B cell (primary cell): Measurements from ENCODE around the gene TRMT112. TPM values are rescaled to one million over a fixed set of nuclear protein-coding genes. Genes with fewer than 3 reads are reported as not detected.
A peak's percentile ranks its signal among the peaks of the same experiment; 100 is the strongest.

Experiments
- ATAC-seq: fragments of 200-7000 bp; cut with Tn5 transposase; one replicate; pipeline ENCODE4 v1.10.0; 2021; ENCODE audit warnings: low read depth, mild to moderate bottlenecking, moderate number of reproducible peaks, moderate library complexity
- CTCF ChIA-PET: fragments of 350-600 bp; sonication (Branson Sonifier 250); formaldehyde crosslinking; loops from one replicate; lab custom pipeline; 2021; ENCODE audit warnings: antibody characterized with exemption, inconsistent platforms; lab: Charles Lee
- POLR2A ChIA-PET: fragments of 350-600 bp; sonication (Branson Sonifier 250); formaldehyde crosslinking; loops from one replicate; lab custom pipeline; 2021; ENCODE audit warnings: antibody characterized with exemption; lab: Charles Lee
- DNase-seq: peaks from one replicate; pipeline ENCODE4 v3.0.0; 2013
- H2AFZ ChIP-seq: 2 replicates; pipeline ENCODE4 v1.6.1; 2012; ENCODE audit warnings: mild to moderate bottlenecking, low read depth, low read length; ENCODE audit not compliant: insufficient read depth, poor library complexity, severe bottlenecking
- H3K27ac ChIP-seq, 2 donors: 1 replicate in 1 of 2; 2 replicates in 1 of 2; pipeline ENCODE4 v1.5.1; 2012 to 2013; ENCODE audit warnings: low read length in 2 of 2, mild to moderate bottlenecking in 2 of 2, moderate library complexity in 1 of 2
- H3K27me3 ChIP-seq, 4 experiments: fragments of 200-600 bp in 1 of 4; sonication (generic) in 1 of 4; replicated peaks in 1 of 4; 1 replicate in 2 of 4; 2 replicates in 2 of 4; pipeline versions ENCODE4 v1.6.1 to v1.7.0; 2013 to 2016; ENCODE audit warnings: low read length in 3 of 4, mild to moderate bottlenecking in 2 of 4, mixed read lengths in 1 of 4, moderate library complexity in 1 of 4; ENCODE audit not compliant: insufficient read depth in 4 of 4, control insufficient read depth in 3 of 4; ENCODE audit errors: control extremely low read depth in 1 of 4
- H3K36me3 ChIP-seq, 2 experiments: replicated peaks in 1 of 2; 1 replicate in 1 of 2; 2 replicates in 1 of 2; pipeline versions ENCODE4 v1.6.1 to v1.7.1; 2013; ENCODE audit warnings: low read length in 1 of 2; ENCODE audit not compliant: insufficient read depth in 2 of 2, control insufficient read depth in 1 of 2; ENCODE audit errors: control extremely low read depth in 1 of 2, extremely low read depth in 1 of 2
- H3K4me1 ChIP-seq, 2 donors: fragments of 200-600 bp in 1 of 2; sonication (generic) in 1 of 2; 1 replicate in 1 of 2; 2 replicates in 1 of 2; pipeline versions ENCODE4 v1.5.1 to v1.6.1; 2013 to 2017; ENCODE audit warnings: low read length in 2 of 2; ENCODE audit not compliant: control insufficient read depth in 2 of 2, insufficient read depth in 2 of 2
- H3K4me2 ChIP-seq: replicated peaks from 2 replicates; pipeline ENCODE3; 2012; ENCODE audit warnings: mild to moderate bottlenecking, low read depth, low read length; ENCODE audit not compliant: poor library complexity, severe bottlenecking
- H3K4me3 ChIP-seq, 5 experiments: fragments of 200-600 bp in 1 of 5; sonication (generic) in 1 of 5; 1 replicate in 3 of 5; 2 replicates in 2 of 5; pipeline versions ENCODE4 v1.5.1 to v1.7.0; 2011 to 2016; ENCODE audit warnings: low read length in 4 of 5, mild to moderate bottlenecking in 4 of 5, low read depth in 2 of 5, control low read depth in 1 of 5, moderate library complexity in 1 of 5; ENCODE audit not compliant: insufficient read depth in 1 of 5; ENCODE audit errors: control extremely low read depth in 1 of 5, extremely low read depth in 1 of 5
- H3K79me2 ChIP-seq: fragments of 200-600 bp; sonication (generic); one replicate; pipeline ENCODE4 v1.6.0; 2016; ENCODE audit warnings: low read length; ENCODE audit not compliant: control insufficient read depth, insufficient read depth
- H3K9ac ChIP-seq: fragments of 200-600 bp; sonication (generic); 2 replicates; pipeline ENCODE4 v1.6.1; 2017; ENCODE audit warnings: mild to moderate bottlenecking, low read length, moderate library complexity
- H3K9me3 ChIP-seq, 3 donors: one replicate each; pipeline versions ENCODE4 v1.6.1 to v1.7.1; 2013; ENCODE audit warnings: low read length in 2 of 3; ENCODE audit not compliant: control insufficient read depth in 2 of 3, insufficient read depth in 1 of 3; ENCODE audit errors: control extremely low read depth in 1 of 3
- H4K20me1 ChIP-seq: 2 replicates; pipeline ENCODE4 v1.6.0; 2012; ENCODE audit warnings: mild to moderate bottlenecking, low read length; ENCODE audit not compliant: insufficient read depth, control insufficient read depth, poor library complexity, severe bottlenecking
- H3K27ac Mint-ChIP-seq: one replicate; pipeline ENCODE4 v1.8.0; 2021; ENCODE audit warnings: mixed read lengths
- H3K27me3 Mint-ChIP-seq: one replicate; pipeline ENCODE4 v1.8.0; 2021; ENCODE audit warnings: mixed read lengths
- H3K4me1 Mint-ChIP-seq: one replicate; pipeline ENCODE4 v1.8.0; 2021; ENCODE audit warnings: mixed read lengths
- H3K4me3 Mint-ChIP-seq: one replicate; pipeline ENCODE4 v1.8.0; 2021; ENCODE audit warnings: mixed read lengths
- H3K9me3 Mint-ChIP-seq: one replicate; pipeline ENCODE4 v1.8.0; 2022; ENCODE audit warnings: mixed read lengths; ENCODE audit not compliant: insufficient read depth
- EZH2 ChIP-seq: IDR thresholded peaks from 2 replicates; pipeline ENCODE4 v1.6.1; 2012; ENCODE audit warnings: borderline replicate concordance, low read depth, mild to moderate bottlenecking, moderate library complexity, low read length; ENCODE audit not compliant: insufficient read depth, poor library complexity, severe bottlenecking
- WGBS: methylation state at CpG from one replicate; pipeline ENCODE4 v1.1.5; 2013; ENCODE audit warnings: missing lambda C conversion rate; ENCODE audit not compliant: insufficient coverage; 5-methylcytosine and 5-hydroxymethylcytosine counted together
- intact Hi-C: fragments of 100-400 bp; cut with micrococcal nuclease; formaldehyde crosslinking; loops from one replicate; pipeline ENCODE4 v1.10.0; 2022
- polyA plus RNA-seq: library from polyadenylated mRNA; depleted of rRNA; stranded (reverse); fragments of >200 nt; gene quantifications from 2 replicates; pipeline ENCODE4 v1.2.3, GENCODE V29; 2012
- total RNA-seq, 2 donors: library from RNA; stranded (reverse); fragments of 120-200 nt in 1 of 2; gene quantifications; 1 replicate in 1 of 2; 2 replicates in 1 of 2; pipeline versions ENCODE4 v1.2.3 to v1.2.4, GENCODE V29; 2013 to 2022
- TF ChIP-seq, protein P1 (sequence below): fragments of 200-600 bp; IDR thresholded peaks from one replicate; pipeline ENCODE4 v1.8.0; 2022; ENCODE audit warnings: antibody characterized with exemption, mild to moderate bottlenecking

TRMT112 gene
- total and polyA plus RNA-seq, 2 donors (not counting 1 experiment from before 2014, with no cell fraction given): 133 to 231 TPM

DNA sequence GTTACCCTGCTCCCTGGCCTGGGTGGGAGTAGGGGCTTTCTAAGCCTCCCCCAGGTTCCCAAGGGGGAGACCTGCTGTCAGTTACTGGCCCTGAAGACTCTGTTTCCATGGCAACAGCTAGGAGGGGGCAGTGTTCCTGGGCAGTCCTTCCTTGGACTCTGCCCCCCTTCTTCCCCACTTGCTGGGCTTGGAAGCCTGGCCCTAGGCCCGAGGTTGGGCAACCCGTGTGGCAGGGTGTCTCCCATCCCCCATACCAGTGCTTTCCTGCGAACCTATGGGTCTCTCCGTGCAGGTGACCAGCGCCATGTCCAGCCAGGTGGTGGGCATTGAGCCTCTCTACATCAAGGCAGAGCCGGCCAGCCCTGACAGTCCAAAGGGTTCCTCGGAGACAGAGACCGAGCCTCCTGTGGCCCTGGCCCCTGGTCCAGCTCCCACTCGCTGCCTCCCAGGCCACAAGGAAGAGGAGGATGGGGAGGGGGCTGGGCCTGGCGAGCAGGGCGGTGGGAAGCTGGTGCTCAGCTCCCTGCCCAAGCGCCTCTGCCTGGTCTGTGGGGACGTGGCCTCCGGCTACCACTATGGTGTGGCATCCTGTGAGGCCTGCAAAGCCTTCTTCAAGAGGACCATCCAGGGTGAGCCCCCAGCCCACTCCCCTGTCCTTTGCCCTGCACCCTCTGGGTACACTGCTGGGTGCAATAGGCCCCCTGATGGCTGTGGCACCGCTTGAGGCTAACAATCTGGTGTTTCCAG is 10.3 kb downstream of the TRMT112 start:
- intact Hi-C loops: loop anchor here (1.0 to 10.0 kb wide), 2 partner anchors 48 to 472 kb away; partner anchors contain the start of gene MARK2
- H3K4me1 Mint-ChIP-seq: peaks cover 16% of the 10 kb centered on the region
- Histone ChIP-seq H3K4me3 (peak overlapping the region in 4 of 5 experiments; percentile 70 to 87 (median 80)), H3K9ac (peak overlapping the region; percentile 84), H3K27me3 (peaks cover 0 to 6% (median under 1%) of the 10 kb centered on the region in 4 experiments), H2AFZ (no peak overlapping the region), H4K20me1 (peaks cover 22% of the 10 kb centered on the region), H3K4me2 (peak overlapping the region; percentile 76), H3K4me1 (peaks cover 11 to 26% of the 10 kb centered on the region in 2 donors), H3K27ac (peak overlapping the region in 1 of 2 donors; percentile 66), H3K9me3 (no peaks in the 10 kb centered on the region), H3K79me2 (peaks cover 42% of the 10 kb centered on the region), H3K36me3 (peaks cover 0 to 9% of the 10 kb centered on the region in 2 experiments)
- H3K4me3 Mint-ChIP-seq: peak overlapping the region; percentile 98
- 90% methylated on average over 14 of the region's 15 CpGs for WGBS
- H3K9me3 Mint-ChIP-seq: no peaks in the 10 kb centered on the region
- H3K27me3 Mint-ChIP-seq: no peaks in the 10 kb centered on the region
- CTCF ChIA-PET: interaction anchor here (0.8 to 5.3 kb wide), 3 partner anchors 10 to 48 kb away, joined by 3 to 52 read pairs (median 11); partner anchors contain the start of genes PRDX5 and TRMT112
- no peak for ATAC-seq
- DNase-seq: no peak
- no peak for TF ChIP-seq EZH2
- TF ChIP-seq, protein P1, sequence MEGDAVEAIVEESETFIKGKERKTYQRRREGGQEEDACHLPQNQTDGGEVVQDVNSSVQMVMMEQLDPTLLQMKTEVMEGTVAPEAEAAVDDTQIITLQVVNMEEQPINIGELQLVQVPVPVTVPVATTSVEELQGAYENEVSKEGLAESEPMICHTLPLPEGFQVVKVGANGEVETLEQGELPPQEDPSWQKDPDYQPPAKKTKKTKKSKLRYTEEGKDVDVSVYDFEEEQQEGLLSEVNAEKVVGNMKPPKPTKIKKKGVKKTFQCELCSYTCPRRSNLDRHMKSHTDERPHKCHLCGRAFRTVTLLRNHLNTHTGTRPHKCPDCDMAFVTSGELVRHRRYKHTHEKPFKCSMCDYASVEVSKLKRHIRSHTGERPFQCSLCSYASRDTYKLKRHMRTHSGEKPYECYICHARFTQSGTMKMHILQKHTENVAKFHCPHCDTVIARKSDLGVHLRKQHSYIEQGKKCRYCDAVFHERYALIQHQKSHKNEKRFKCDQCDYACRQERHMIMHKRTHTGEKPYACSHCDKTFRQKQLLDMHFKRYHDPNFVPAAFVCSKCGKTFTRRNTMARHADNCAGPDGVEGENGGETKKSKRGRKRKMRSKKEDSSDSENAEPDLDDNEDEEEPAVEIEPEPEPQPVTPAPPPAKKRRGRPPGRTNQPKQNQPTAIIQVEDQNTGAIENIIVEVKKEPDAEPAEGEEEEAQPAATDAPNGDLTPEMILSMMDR: no peak
- POLR2A ChIA-PET: interaction anchor here (0.7 kb wide), 1 partner anchor 30 kb away, joined by 3 read pairs; no protein-coding TSS in a partner anchor
- peak overlapping the region; percentile 28 for H3K27ac Mint-ChIP-seq

DNA sequence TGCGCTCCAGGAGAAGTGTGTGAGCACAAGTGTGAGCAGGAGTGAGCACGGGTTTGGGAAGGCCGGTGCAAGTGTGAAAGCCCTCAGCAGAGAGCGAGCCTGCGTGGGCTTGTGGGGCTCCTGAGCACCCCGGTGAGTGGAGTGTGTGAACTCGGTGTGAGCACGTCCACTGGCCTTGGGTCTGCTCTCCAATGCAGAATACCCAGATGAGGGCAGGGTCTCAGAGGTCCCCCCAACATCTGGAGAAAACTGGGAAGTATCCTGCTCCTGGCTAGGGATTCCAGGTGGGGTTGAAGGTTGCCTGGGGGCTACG is 10.8 kb downstream of the TRMT112 start:
- Histone ChIP-seq H3K27me3 (peaks cover 0 to 12% (median 3%) of the 10 kb centered on the region in 4 experiments), H3K4me2 (peak overlapping the region; percentile 76), H3K9ac (peak overlapping the region; percentile 84), H3K27ac (peak overlapping the region in 1 of 2 donors; percentile 66), H4K20me1 (peaks cover 22% of the 10 kb centered on the region), H3K79me2 (peaks cover 40% of the 10 kb centered on the region), H3K9me3 (peaks cover 0 to 3% (median 0%) of the 10 kb centered on the region in 3 donors), H2AFZ (peak overlapping the region; percentile 77), H3K4me1 (peaks cover 11 to 27% of the 10 kb centered on the region in 2 donors), H3K4me3 (peak overlapping the region; percentile 56 to 87 (median 79)), H3K36me3 (peaks cover 0 to 9% of the 10 kb centered on the region in 2 experiments)
- peak overlapping the region; percentile 98 for H3K4me3 Mint-ChIP-seq
- intact Hi-C loops: loop anchor here (1.0 to 10.0 kb wide), 2 partner anchors 49 to 472 kb away; partner anchors contain the start of gene MARK2
- 24% methylated on average over 9 of the region's 9 CpGs for WGBS
- CTCF ChIA-PET: interaction anchor here (2.6 to 5.3 kb wide), 2 partner anchors 11 to 48 kb away, joined by 11 to 52 read pairs; partner anchors contain the start of genes PRDX5 and TRMT112
- no peaks in the 10 kb centered on the region for H3K27me3 Mint-ChIP-seq
- H3K9me3 Mint-ChIP-seq: no peaks in the 10 kb centered on the region
- H3K27ac Mint-ChIP-seq: peak overlapping the region; percentile 95
- no peak for TF ChIP-seq EZH2
- TF ChIP-seq, protein P1: no peak
- no peak for DNase-seq
- POLR2A ChIA-PET: no interaction called here
- H3K4me1 Mint-ChIP-seq: peaks cover 19% of the 10 kb centered on the region
- ATAC-seq: no peak
